K562 (cell line): ENCODE measurements around the gene ABLIM2. TPM values are rescaled to one million over a fixed set of nuclear protein-coding genes. Genes with fewer than 3 reads are reported as not detected.

Source experiments
- FOXA1 ChIP-seq: fragments of 450-650 bp; IDR thresholded peaks from 2 replicates; pipeline ENCODE4 v1.6.1; 2016; ENCODE audit warnings: mild to moderate bottlenecking, borderline replicate concordance
- MAZ ChIP-seq, 2 experiments: fragments of 450-650 bp in 1 of 2; sonication (generic) in 1 of 2; formaldehyde crosslinking; IDR thresholded peaks in 1 of 2; conservative IDR thresholded peaks in 1 of 2; 2 replicates each; pipeline versions ENCODE4 v1.4.0 to v1.5.0; 2020; ENCODE audit warnings: mild to moderate bottlenecking in 1 of 2, missing genetic modification reagents in 1 of 2
- PHF20 ChIP-seq: fragments of 450-650 bp; IDR thresholded peaks from 2 replicates; pipeline ENCODE4 v1.6.1; 2018; ENCODE audit not compliant: partially characterized antibody
- TEAD4 ChIP-seq, 2 experiments: sonication (generic) in 1 of 2; formaldehyde crosslinking in 1 of 2; IDR thresholded peaks; 2 replicates each; pipeline versions ENCODE4 v1.6.1 to v1.8.0; 2012 to 2022; ENCODE audit warnings: borderline replicate concordance in 1 of 2, inconsistent platforms in 1 of 2, low read length in 1 of 2, mild to moderate bottlenecking in 1 of 2, missing genetic modification reagents in 1 of 2
- VEZF1 ChIP-seq: fragments of 200-800 bp; sonication (Bioruptor generic); IDR thresholded peaks from 2 replicates; pipeline ENCODE4 v1.6.1; 2017; ENCODE audit warnings: missing genetic modification characterization, missing compliant biosample characterization
- YBX1 ChIP-seq: fragments of 450-650 bp; IDR thresholded peaks from 2 replicates; pipeline ENCODE4 v1.7.1; 2016; ENCODE audit warnings: mild to moderate bottlenecking
- ZFPM2 ChIP-seq: fragments of 250-450 bp; sonication (Bioruptor Pico); IDR thresholded peaks from 2 replicates; pipeline ENCODE4 v1.5.1; 2022; ENCODE audit warnings: mild to moderate bottlenecking
- ZNF232 ChIP-seq: sonication (generic); formaldehyde crosslinking; IDR thresholded peaks from 2 replicates; pipeline ENCODE4 v1.8.0; 2022; ENCODE audit warnings: mild to moderate bottlenecking, missing genetic modification reagents
- ZNF449 ChIP-seq: fragments of 250-450 bp; sonication (Bioruptor Pico); IDR thresholded peaks from 2 replicates; pipeline ENCODE4 v1.8.0; 2022; ENCODE audit warnings: moderate library complexity, mild to moderate bottlenecking, inconsistent platforms
- ZNF57 ChIP-seq: fragments of 450-650 bp; formaldehyde crosslinking; IDR thresholded peaks from 2 replicates; pipeline ENCODE4 v1.4.0; 2020; ENCODE audit warnings: mild to moderate bottlenecking, moderate library complexity
- ZNF639 ChIP-seq, 2 experiments: fragments of 200-800 bp in 1 of 2; sonication (Bioruptor generic) in 1 of 2; sonication (generic) in 1 of 2; formaldehyde crosslinking in 1 of 2; IDR thresholded peaks in 1 of 2; conservative IDR thresholded peaks in 1 of 2; 2 replicates each; pipeline versions ENCODE4 v1.5.0 to v1.6.1; 2016 to 2020; ENCODE audit warnings: missing compliant biosample characterization in 1 of 2, missing genetic modification characterization in 1 of 2, missing genetic modification reagents in 1 of 2
- ZNF785 ChIP-seq: fragments of 250-450 bp; sonication (Bioruptor Pico); IDR thresholded peaks from 2 replicates; pipeline ENCODE4 v1.4.0; 2020; ENCODE audit warnings: mild to moderate bottlenecking
- polyA plus RNA-seq, 8 experiments: library from polyadenylated mRNA; depleted of rRNA in 4 of 8; stranded (reverse) in 5 of 8; unstranded in 3 of 8; fragments of >200 nt; fragmentation: Nextera tagmentation in 2 of 8; fragmentation: Illumina TruSeq in 1 of 8; extraction: Ambion mirVana in 2 of 8; extraction: Trizol in 1 of 8; gene quantifications; 2 replicates each; pipeline versions ENCODE4 v1.2.1 to v1.2.3, GENCODE V29; 2011 to 2014; ENCODE audit warnings: inconsistent platforms in 1 of 8, missing spikeins in 1 of 8
- total RNA-seq, 7 experiments: library from RNA; depleted of rRNA in 6 of 7; stranded (reverse); fragments of >200 nt in 6 of 7; fragmentation: Illumina TruSeq in 2 of 7; extraction: Trizol in 2 of 7; gene quantifications; 2 replicates each; pipeline versions ENCODE4 v1.2.1 to v1.2.3, GENCODE V29; 2011 to 2021; ENCODE audit warnings: low replicate concordance in 1 of 7

The ABLIM2 gene
- total and polyA plus RNA-seq, 9 of the 15 experiments (the other 6 are each of a cell fraction or from before 2014, with no cell fraction given): not detected

- TF ChIP-seq VEZF1 (CRISPR knock-in tag) (no peak), ZNF785 (CRISPR knock-in tag) (no peak), ZNF57 (no peak), ZFPM2 (no peak), ZNF639 (CRISPR knock-in tag; conservative IDR thresholded peaks at IDR 0.05 in 1 of 2, IDR thresholded peaks at IDR 0.05 in 1 of 2) (no peak), ZNF232 (CRISPR knock-in tag) (no peak), FOXA1 (no peak), YBX1 (no peak), TEAD4 (IDR thresholded peaks at IDR 0.05; ENCODE audit: low read length) (no peak), TEAD4 (CRISPR knock-in tag; IDR thresholded peaks at IDR 0.05; ENCODE audit: borderline replicate concordance) (no peak), ZNF449 (no peak), MAZ (CRISPR knock-in tag; conservative IDR thresholded peaks at IDR 0.05 in 1 of 2, IDR thresholded peaks at IDR 0.05 in 1 of 2) (no peak), PHF20 (no peak)
These were observed 128.4 kb downstream of the ABLIM2 start (continued) for GRCh38 chr4:8030121-8030781.
